T-helper 1 cell treated with Interleukin-12 subunit alpha and Interleukin-12 subunit beta and Interleukin-4 antibody, amounts not matched to agents 30 μg/mL and 1 μg/mL, for 36 hours (primary cell): ENCODE data around the gene TMPRSS7.

Experiments used
- H3K27ac Mint-ChIP-seq: one replicate; pipeline ENCODE4 v1.8.0; 2021; ENCODE audit warnings: mild to moderate bottlenecking, mixed read lengths
- H3K27me3 Mint-ChIP-seq: one replicate; pipeline ENCODE4 v1.8.0; 2021; ENCODE audit warnings: low read depth, mixed read lengths
- H3K36me3 Mint-ChIP-seq: one replicate; pipeline ENCODE4 v1.8.0; 2021; ENCODE audit warnings: low read depth, mixed read lengths
- H3K4me1 Mint-ChIP-seq: one replicate; pipeline ENCODE4 v1.8.0; 2021; ENCODE audit warnings: low read depth, mixed read lengths
- H3K4me3 Mint-ChIP-seq: one replicate; pipeline ENCODE4 v1.8.0; 2021; ENCODE audit warnings: mild to moderate bottlenecking, moderate library complexity, mixed read lengths
- H3K9me3 Mint-ChIP-seq: one replicate; pipeline ENCODE4 v1.8.0; 2021; ENCODE audit warnings: mixed read lengths

TMPRSS7 gene

GRCh38 chr3:112074006-112074405 is 39.5 kb downstream of the TMPRSS7 start:
- Mint-ChIP-seq H3K9me3 (peaks cover 14% of the 10 kb centered on the region), H3K4me3 (no peak overlapping the region), H3K4me1 (peaks cover 36% of the 10 kb centered on the region)

GRCh38 chr3:112074616-112075497 is 40.3 kb downstream of the TMPRSS7 start:
- peaks cover 10% of the 10 kb centered on the region for H3K9me3 Mint-ChIP-seq
- peak overlapping the region; percentile 81 for H3K27ac Mint-ChIP-seq
- peaks cover 4% of the 10 kb centered on the region for H3K27me3 Mint-ChIP-seq
- peak overlapping the region; percentile 69 for H3K4me3 Mint-ChIP-seq
- peaks cover 11% of the 10 kb centered on the region for H3K36me3 Mint-ChIP-seq
- peaks cover 36% of the 10 kb centered on the region for H3K4me1 Mint-ChIP-seq

More at GRCh38 chr3:112074006-112074405, 39.5 kb downstream of the TMPRSS7 start:
- Mint-ChIP-seq H3K27ac (no peak overlapping the region), H3K27me3 (peaks cover 6% of the 10 kb centered on the region), H3K36me3 (peaks cover 14% of the 10 kb centered on the region)

- Mint-ChIP-seq H3K27ac (no peak overlapping the region), H3K4me3 (no peak overlapping the region)
Measured at GRCh38 chr3:112078125-112079083, 43.9 kb downstream of the TMPRSS7 start.

GRCh38 chr3:112083239-112083638 is 48.7 kb downstream of the TMPRSS7 start:
- Mint-ChIP-seq H3K4me1 (peaks cover 28% of the 10 kb centered on the region), H3K4me3 (no peak overlapping the region), H3K27me3 (peaks cover 4% of the 10 kb centered on the region), H3K27ac (no peak overlapping the region), H3K9me3 (no peaks in the 10 kb centered on the region), H3K36me3 (peaks cover 2% of the 10 kb centered on the region)

More at GRCh38 chr3:112078125-112079083, 43.9 kb downstream of the TMPRSS7 start:
- Mint-ChIP-seq H3K36me3 (peaks cover 4% of the 10 kb centered on the region), H3K27me3 (no peaks in the 10 kb centered on the region), H3K4me1 (peaks cover 22% of the 10 kb centered on the region), H3K9me3 (no peaks in the 10 kb centered on the region)

GRCh38 chr3:112084980-112085705 is 50.6 kb downstream of the TMPRSS7 start:
- Mint-ChIP-seq H3K4me3 (peak overlapping the region; percentile 48), H3K27me3 (peaks cover 4% of the 10 kb centered on the region), H3K27ac (no peak overlapping the region), H3K9me3 (no peaks in the 10 kb centered on the region), H3K36me3 (peaks cover 2% of the 10 kb centered on the region), H3K4me1 (peaks cover 38% of the 10 kb centered on the region)

GRCh38 chr3:112085735-112086075 is 51.2 kb downstream of the TMPRSS7 start:
- peak overlapping the region; percentile 84 for H3K27ac Mint-ChIP-seq
- peaks cover 2% of the 10 kb centered on the region for H3K36me3 Mint-ChIP-seq
- H3K9me3 Mint-ChIP-seq = no peaks in the 10 kb centered on the region
- H3K4me1 Mint-ChIP-seq = peaks cover 43% of the 10 kb centered on the region
- peaks cover 4% of the 10 kb centered on the region for H3K27me3 Mint-ChIP-seq
- H3K4me3 Mint-ChIP-seq = peak overlapping the region; percentile 93

GRCh38 chr3:112086076-112086854 is 51.7 kb downstream of the TMPRSS7 start, which contains the start of gene C3orf52:
Gene C3orf52 (plus strand): TSS chr3:112086389. CDS start chr3:112086408, 19 bp downstream.
- H3K9me3 Mint-ChIP-seq = no peaks in the 10 kb centered on the region
- peaks cover 4% of the 10 kb centered on the region for H3K27me3 Mint-ChIP-seq
- peak within 1 kb of the TSS; percentile 93 for H3K4me3 Mint-ChIP-seq
- peaks cover 2% of the 10 kb centered on the region for H3K36me3 Mint-ChIP-seq
- peaks cover 49% of the 10 kb centered on the region for H3K4me1 Mint-ChIP-seq
- peak within 1 kb of the TSS; percentile 84 for H3K27ac Mint-ChIP-seq

- Mint-ChIP-seq H3K36me3 (peaks cover 2% of the 10 kb centered on the region), H3K27me3 (peaks cover 4% of the 10 kb centered on the region), H3K9me3 (no peaks in the 10 kb centered on the region), H3K27ac (peak overlapping the region; percentile 84), H3K4me3 (peak overlapping the region; percentile 93), H3K4me1 (peaks cover 50% of the 10 kb centered on the region)
Measured at GRCh38 chr3:112086875-112087524, 52.5 kb downstream of the TMPRSS7 start.

GRCh38 chr3:112087746-112088145 is 53.2 kb downstream of the TMPRSS7 start:
- Mint-ChIP-seq H3K27ac (peak overlapping the region; percentile 84), H3K36me3 (peaks cover 2% of the 10 kb centered on the region), H3K9me3 (no peaks in the 10 kb centered on the region), H3K4me1 (peaks cover 56% of the 10 kb centered on the region), H3K27me3 (peaks cover 4% of the 10 kb centered on the region), H3K4me3 (peak overlapping the region; percentile 93)

GRCh38 chr3:112088944-112089343 is 54.4 kb downstream of the TMPRSS7 start:
- Mint-ChIP-seq H3K36me3 (peaks cover 7% of the 10 kb centered on the region), H3K4me3 (no peak overlapping the region), H3K9me3 (no peaks in the 10 kb centered on the region), H3K4me1 (peaks cover 63% of the 10 kb centered on the region), H3K27me3 (peaks cover 2% of the 10 kb centered on the region), H3K27ac (no peak overlapping the region)

- Mint-ChIP-seq H3K9me3 (no peaks in the 10 kb centered on the region), H3K27ac (peak overlapping the region; percentile 47), H3K36me3 (peaks cover 10% of the 10 kb centered on the region), H3K27me3 (no peaks in the 10 kb centered on the region), H3K4me1 (peaks cover 60% of the 10 kb centered on the region), H3K4me3 (no peak overlapping the region)
Measured at GRCh38 chr3:112089956-112090886, 55.7 kb downstream of the TMPRSS7 start.

- Mint-ChIP-seq H3K27ac (peak overlapping the region; percentile 18), H3K9me3 (no peaks in the 10 kb centered on the region), H3K4me1 (peaks cover 60% of the 10 kb centered on the region), H3K4me3 (no peak overlapping the region), H3K36me3 (peaks cover 14% of the 10 kb centered on the region), H3K27me3 (no peaks in the 10 kb centered on the region)
Measured at GRCh38 chr3:112090887-112091586, 56.5 kb downstream of the TMPRSS7 start.
